Amniotic stem cell (primary cell): ENCODE results near the gene LEFTY2.
A peak's percentile ranks its signal among the peaks of the same experiment; 100 is the strongest.
"Not testable (repeated sequence)": the region's sequence is repeated elsewhere in the genome, so short reads cannot be mapped to it uniquely, and the experiment has no call there.

ENCODE experiments used
- DNase-seq: peaks from one replicate; lab custom pipeline; 2025; lab: John Stamatoyannopoulos, UW

The LEFTY2 gene

DNA sequence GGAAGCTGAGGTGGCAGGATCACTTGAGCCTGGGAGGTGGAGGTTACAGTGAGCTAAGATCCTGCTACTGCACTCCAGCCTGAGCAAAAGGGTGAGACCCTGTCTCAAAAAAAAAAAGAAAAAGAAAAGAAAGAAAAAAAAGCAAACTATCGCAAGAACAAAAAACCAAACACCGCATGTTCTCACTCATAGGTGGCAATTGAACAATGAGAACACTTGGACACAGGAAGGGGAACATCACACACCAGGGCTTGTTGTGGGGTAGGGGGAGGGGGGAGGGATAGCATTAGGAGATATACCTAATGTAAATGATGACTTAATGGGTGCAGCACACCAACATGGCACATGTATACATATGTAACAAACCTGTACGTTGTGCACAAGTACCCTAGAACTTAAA is 11.6 kb downstream of the LEFTY2 start:
- not testable (repeated sequence) for DNase-seq

DNA sequence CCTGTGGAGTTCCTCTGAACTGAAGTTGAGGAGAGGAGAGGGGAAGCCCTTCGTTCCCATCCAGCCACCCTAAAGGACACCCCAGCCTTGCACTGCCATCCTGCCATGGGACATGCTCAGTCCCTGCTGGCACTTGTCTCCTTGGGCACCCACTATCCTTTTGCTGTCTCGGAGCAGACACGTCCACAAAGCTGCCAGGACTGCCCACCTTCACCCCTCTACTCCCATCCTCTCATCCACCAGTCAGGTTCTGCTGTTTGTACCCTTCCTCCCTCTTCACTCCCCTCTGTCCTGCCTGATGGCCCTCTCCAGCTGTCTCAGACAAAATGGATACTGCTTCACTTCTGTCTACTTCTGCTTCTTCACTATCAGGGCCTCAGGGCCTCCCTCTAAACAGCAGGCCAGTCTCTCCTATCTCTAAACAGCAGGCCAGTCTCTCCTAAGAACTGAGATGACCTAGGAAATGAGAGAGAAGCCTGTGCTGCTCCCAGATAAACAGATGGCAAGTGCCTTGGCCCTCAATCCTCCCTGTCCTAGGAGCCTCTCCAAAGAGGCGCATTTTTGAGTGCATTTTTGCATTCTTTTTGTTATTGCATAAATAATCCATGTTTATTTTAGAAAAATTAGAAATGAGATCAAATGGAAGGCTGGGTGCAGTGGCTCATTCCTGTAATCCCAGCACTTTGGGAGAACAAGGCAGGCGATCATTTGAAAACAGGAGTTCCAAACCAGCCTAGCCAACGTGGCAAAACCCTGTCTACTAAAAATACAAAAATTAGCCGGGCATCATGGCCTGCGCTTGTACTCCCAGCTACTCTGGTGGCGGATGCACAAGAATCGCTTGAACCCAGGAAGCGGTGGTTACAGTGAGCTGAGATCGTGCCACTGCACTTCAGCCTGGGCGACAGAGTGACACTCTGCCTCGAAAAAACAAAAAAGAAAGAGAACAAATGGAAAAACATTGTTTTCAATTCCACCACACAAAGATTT is 12.5 kb downstream of the LEFTY2 start:
- DNase-seq = no peak

DNA sequence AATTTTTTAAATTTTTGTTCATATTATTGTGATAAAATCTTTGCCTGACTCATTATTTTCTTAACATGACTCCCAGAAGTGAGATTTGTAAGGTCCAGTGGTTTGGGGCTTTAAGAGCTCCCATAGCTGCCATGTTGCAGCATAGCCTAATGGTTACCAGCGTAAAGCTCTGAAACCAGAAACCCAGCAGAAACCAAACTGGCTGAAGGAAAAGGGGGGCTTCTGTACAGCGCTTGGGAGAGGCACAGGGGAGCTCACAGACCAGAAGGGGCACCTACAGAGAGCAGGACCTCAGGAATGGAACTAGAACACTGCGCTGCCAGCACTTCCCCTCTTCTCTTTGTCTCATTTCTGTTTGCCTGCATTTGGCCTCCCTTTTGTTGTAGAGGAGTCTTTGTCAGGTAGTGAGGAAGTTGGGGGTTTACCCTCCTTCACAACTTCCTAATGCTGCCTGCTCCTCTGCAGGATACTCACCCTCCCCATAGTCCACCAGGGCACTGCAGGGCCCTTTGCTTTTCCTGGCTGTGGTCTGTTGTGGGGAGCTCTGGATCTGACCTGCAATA is 14.4 kb downstream of the LEFTY2 start:
- DNase-seq = no peak

DNA sequence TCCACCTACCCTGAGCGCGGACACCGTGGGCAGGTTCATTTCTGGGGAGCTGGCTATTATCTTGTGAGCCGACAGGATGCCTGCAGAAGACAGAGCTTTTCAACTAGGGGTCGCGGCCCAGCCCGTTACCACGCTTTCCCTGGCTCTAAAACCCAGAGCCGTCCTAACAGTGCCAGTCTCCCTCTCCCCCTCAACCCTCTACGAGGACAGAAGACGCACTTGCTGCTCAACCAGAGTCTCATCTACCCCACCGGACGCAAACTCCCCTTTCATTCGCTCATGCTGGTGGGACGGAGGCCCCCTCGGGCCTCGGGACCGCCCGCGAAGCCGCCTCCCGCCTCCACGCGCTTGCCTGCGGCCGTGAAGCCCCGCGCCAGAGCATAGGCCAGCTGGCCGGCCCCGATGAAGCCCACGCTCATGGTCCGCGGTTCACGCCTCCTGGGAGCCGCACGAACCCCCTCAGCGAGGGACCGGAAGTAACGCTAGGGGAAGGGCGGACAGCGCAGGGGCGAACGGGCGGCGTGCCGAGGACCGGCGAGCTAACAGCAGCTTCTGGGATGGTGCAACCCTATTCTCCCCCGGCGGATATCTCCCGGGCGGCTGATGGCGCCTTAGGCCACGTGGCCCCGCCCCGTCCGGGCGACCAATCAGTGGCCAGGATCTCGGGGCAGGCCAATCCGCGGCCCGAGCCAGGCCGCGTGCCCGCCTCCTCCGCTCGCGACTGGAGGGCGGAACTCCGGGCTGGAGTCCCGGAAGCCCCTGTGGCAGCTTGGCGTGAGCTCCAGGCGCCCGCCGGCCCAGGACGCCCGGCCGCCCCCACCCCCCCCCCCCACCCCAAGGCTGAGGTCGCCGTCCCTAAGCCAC is 17.1 kb downstream of the LEFTY2 start, which contains the start of gene PYCR2:
Gene PYCR2 (minus strand): TSS at position 559 of the 864 bp plus-strand sequence. CDS start 140 bp downstream, at position 419.
- DNase-seq = peak; percentile 83

DNA sequence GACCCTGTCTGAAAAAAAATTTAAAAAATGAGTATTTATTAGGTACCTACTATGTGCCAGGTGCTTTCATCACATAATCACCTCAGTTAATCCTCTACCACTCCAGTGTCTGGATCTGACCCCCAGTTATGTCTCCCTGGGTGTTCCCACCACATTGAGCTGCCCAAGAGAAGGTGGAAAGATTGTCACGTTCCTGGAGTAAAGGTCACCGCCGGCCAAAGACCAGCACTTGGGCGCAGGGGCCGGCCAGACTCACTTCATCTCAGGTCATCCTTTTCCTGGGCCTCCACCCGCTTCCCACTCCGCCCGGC is 17.7 kb downstream of the LEFTY2 start:
- no peak for DNase-seq

DNA sequence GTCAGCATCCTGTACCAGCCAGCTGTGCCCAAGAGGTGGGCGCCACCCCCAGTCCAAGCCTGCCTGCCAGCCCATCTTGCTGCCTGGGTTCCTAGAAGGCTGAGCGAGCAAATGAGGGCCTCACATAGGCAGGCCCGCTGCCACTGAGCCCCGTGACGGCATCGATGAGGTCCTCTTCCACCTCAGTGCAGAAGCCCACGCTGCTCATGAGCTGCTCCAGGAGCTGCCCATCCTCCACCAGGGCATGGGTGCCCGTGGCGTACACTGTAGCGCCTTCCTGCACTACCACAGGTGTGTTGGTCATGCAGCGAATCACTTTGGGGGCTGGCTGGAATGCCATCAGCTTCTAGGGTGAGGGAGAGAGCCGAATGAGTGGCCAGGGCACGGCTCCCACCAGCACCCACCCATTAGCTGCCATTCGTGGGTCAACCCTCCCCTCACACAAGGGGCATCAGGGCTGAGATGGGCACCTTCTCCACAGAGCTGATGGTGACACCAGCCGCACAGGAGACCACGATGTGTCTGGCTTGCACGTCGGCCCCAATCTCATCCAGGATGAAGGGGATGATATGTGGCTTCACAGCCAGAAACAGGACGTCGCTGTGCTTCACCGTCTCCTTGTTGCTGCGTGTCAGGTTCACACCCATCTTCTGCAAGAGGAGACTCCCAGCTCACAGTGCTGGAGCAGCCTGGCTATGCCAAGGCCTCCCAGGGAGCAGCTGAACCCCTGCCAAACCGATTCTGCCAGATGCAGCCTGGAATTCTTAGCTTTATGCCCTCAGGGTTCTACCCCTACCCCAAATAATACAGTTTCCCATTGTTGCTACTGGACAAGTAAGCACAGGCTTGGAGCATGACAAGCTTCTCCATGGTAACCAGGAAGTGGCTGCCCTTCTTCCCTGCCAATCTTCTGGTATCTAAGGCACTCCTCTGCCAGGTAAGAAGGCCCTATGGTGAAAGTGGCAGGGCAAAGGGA is 19.0 kb downstream of the LEFTY2 start:
- DNase-seq = no peak

DNA sequence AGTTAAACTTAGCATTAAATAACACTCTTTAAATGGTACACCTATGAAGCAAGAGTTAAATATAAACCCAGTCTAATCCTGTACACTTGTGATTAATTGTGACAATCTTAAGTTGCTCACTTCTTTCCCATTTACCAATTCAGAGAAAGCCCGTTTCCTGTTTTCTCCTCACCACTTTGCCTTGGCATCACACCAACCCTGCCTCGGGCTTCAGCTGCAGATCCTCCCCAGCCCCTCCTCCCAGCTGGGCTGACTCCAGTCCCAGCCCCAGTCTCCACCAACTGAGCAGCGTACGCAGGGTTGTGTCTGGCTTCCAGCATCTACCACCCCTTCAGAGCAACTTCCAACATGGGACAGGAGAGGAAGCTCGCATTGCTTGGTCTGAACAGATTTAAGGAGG is 21.1 kb downstream of the LEFTY2 start:
- no peak for DNase-seq

DNA sequence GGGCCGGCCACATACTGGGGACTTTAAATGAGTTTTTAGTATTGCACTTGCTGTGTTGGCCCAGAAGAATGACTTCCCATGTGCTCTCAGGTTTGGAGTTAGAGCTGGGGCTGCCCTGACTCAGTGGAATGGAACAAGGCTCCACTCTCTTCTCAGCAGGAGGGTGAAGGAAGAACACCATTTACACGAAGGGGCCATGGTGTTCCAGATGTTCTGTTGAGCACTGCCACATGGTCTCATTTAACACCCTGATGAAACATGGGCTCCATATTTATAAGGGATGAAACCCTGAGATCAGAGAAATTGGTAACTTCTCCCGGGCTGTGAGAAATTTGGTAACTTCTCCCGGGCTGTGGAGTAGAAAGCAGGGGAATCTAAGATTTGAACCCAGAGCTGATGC is 22.7 kb downstream of the LEFTY2 start:
- DNase-seq = no peak

DNA sequence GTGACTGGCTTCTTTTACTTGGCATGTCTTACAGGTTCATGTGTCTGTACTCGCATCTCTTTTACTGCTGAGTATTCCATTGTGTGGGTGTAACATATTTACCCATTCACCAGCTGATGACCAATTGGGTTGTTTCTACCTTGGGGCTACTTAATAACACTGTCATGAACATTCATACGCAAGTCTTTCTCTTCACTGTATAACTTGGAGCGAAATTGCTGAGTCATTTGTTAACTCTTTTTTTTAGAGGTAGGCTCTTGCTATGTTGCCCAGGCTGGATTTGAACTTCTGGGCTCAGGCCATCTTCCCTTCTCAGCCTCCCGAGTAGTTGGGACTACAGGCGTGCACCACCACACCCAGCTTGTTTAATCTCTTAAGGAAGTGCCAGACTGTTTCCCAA is 23.5 kb downstream of the LEFTY2 start:
- no peak for DNase-seq

DNA sequence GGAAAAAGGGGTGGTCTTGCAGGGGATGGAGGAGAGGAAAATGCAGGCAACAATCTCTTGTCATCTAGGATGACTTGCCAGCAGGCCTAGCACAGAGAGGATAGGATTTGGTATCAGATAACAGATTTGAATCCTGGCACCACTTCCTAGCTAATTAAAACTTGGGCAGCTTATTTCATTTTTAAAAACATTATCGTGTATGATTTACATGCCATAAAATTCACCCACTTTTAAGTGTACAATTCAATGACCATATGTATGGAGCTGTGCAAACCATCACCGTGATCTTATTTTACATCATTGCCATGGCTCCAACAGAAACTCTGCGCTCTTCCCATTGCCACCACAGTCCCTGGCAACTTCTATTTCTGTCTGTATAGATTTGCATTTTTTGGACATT is 23.9 kb downstream of the LEFTY2 start:
- DNase-seq = no peak

DNA sequence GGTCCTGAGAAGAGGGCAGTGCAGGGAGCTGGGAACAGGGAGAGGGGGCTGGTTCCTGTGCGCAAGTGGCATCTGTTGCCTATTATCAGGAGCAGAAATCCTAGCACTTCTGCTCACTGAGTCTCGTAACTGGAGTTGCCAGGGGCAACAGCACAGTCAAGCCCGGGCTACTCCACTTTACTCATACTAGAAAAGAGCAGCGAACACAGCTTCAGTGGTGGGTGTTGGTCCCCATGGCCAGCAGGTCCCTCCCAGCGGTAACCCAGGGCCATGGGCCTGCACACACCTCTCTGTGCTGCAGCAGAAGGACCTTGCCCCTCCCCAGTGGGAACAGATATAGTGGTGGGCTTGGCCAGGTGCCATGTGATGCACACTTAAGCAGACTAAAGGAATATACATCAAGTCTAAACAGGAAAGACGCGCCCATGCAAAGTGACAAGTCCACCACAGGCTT is 25.5 kb downstream of the LEFTY2 start:
- no peak for DNase-seq

DNA sequence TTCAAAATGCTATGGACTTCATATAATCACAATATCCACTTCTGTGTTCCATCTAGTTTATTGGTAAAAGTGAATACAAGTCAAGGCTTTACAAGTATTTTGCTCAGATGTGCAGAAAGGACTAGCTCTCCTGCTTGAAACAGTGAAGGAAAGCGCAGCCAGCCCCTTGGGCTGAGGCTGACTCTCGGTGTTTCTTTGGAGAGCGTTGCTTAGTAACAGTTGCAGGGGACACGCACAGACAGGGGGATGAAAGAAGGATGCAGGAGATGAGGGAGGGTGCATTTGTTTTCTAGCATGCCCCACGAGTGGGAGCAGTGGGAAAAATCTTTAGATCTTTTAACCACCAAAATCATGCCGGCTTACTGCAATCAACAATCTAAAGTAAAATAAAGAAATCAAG is 26.1 kb downstream of the LEFTY2 start:
- no peak for DNase-seq

DNA sequence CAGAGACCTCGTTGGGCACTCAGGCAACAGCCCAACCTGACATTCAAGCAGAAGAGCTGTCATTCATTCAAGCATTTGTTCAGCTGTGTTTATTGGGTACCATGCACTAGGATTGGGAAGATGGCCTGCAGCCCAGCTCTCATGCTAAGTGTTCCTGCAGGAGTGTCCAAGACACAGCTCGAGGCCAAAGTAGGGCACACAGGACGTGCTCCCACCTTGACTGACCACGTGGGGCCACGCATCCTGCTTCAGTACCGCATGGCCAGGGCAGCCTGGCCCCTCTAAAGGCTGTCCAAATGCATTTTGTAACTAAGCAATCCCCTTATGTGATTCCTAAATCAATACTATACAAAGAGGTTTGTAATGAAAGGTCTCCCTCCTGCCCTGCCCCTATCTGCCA is 26.6 kb downstream of the LEFTY2 start:
- DNase-seq = no peak

DNA sequence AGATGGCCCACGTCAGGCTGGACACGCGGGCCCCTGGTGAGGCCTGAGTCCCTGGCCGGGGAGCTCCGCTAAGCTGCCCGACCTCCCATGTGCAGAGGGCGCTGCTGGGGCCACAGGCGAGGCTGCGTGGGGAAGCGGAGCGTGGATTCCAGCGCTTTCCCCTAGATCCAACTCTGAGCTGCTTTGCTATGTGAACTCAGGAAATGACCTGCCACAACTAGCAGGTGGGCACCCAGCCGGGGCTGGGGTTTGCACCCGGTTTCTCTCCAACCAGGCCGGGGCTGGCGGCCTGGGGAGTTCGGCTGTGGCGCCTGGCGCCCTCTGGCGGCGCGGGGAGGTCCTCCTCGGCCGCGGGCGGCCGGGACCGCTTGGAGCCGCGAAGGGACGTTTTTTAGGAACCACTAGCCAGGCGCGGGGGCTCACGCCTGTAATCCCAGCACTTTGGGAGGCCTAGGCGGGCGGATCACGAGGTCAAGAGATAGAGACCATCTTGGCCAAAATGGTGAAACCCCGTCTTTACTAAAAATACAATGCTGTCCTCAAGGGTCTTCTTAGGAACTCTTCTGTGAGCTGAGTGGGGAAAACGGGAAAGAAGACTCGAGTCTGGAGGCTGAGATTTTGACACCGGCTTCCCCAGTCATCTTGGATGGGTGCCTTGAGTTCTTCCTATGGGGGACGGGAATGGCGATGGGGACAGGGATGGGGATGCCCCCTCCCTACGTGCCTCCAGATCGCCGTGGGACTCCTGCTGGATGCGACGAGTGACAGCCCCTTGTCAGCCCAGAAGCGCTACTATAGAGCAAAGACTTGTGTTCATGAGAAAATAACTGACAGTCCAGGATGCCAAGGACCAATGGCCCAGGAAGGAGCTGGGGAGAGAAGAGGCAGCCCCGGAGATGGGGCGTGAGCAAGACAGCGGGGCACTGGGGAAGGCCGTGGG is 29.6 kb downstream of the LEFTY2 start:
- no peak for DNase-seq

DNA sequence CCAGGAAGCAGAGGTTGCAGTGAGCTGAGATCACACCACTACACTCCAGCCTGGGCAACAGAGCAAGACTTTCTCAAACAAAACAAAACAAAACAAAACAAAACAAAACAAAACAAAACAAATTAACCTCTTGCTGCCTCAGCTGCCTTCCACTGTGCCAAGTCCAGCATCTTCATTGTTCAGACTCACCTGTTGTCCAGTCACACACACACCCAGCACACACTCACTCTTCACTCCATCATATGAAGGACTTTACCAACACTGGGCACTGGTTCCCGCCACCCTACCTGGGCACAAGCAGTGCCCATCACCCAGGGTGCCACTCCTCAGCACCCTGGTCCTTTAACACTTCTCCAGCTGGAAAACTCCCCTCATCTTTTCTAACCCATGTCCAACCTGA is 31.5 kb downstream of the LEFTY2 start:
- no peak for DNase-seq

DNA sequence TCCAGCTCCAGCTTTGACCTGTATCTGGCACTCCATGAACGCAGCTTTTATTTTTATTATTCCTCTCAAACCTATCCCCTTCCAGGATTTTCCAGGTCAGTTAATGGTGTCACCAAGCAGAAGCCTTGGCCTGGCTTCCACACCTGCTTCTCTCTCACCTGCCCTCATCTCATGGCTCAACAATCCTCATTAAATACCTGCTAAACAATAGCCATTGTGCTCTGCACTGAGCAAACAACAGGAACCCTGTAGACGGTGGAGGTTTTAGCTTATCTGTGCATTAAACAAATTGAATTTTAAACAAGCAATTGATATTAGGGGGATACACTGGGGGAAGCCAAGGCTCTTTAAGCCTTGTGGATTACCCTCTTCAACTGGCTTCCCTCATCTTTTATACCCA is 32.2 kb downstream of the LEFTY2 start:
- no peak for DNase-seq

DNA sequence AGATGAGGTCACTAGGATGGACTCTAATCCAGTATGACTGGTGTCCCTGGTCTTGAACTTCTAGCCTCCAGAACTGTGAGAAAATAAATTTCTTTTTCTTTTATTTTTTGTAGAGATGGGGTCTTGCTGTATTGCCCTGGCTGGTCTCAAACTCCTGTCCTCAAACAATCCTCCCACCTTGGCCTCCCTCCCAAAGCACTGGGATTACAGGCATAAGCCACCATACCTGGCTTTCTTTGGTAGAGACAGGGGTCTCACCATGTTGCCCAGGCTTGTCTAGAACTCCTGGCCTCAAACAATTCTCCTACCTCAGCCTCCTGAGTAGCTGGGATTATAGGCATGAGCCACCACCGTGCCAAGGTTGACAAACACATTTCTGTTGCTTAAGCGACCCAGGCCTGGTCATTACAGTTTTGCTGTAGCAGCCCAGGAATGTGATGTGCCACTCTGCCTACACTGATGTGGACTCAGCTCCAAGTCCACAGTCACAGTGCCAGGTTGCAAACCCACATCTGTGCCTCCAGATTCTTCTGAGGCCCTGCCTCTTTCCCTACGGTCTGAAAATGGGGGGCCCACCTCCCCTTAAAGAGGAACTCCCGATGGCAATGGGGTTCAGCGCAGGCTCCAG is 32.9 kb downstream of the LEFTY2 start:
- DNase-seq = no peak

DNA sequence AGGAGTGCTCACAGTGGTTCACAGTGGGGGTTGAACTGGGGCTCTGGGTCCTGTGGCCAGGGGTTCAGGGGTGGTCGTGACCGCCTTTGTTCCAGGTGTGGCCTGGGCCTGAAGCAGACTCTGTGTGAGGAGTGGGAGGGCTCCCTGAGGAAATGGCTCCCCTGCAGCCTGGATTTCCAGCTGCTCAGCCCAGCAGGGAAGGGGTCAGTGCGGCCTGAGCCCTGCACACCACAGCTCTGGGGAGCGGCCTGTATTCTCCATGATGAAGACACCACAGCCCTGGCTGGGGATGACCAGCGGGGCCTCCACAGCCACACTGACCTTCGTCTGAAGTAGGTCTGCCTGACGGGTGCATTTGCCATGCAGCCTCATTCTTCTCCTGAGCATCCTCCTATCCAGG is 33.7 kb downstream of the LEFTY2 start:
- no peak for DNase-seq

DNA sequence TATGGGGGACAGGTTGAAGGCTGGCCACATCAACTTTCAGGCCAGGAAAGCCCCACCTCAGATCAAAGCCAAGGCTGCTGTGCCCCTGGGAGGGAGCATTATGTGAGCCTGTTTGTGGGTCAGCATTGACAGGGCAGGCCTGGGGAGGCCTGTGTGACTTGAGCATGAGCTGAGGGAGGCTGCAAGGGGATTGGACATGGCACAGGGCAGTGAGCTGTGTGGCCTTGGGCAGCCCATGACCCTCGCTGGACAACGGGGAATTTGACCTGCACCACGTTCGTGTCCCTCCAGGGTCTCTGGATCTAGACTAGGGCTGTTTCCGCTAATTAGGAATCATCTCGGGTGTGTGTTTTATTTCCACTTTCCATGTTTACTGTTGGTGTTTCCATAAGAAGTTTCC is 34.6 kb downstream of the LEFTY2 start:
- no peak for DNase-seq

DNA sequence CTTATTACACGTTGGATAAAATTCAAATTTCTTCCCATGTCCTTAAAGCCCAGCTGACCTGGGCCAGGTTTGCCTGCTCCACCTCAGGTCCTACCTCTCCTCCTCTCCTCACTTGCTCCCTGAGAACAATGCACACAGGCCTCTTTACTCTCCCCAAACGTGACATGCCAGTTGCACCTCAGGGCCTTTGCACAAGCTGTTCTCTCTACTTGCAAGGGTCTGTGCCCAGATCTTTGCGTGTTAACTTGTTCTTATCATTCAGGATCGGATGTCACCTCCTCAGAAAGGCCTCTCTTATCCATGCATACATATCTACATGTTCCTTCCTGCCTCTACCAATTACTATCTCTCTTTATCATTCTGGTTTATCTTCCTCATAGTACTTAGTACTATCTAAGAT is 37.4 kb downstream of the LEFTY2 start:
- DNase-seq = no peak
